ENCODE measurements around the gene DGKA.

DNA sequence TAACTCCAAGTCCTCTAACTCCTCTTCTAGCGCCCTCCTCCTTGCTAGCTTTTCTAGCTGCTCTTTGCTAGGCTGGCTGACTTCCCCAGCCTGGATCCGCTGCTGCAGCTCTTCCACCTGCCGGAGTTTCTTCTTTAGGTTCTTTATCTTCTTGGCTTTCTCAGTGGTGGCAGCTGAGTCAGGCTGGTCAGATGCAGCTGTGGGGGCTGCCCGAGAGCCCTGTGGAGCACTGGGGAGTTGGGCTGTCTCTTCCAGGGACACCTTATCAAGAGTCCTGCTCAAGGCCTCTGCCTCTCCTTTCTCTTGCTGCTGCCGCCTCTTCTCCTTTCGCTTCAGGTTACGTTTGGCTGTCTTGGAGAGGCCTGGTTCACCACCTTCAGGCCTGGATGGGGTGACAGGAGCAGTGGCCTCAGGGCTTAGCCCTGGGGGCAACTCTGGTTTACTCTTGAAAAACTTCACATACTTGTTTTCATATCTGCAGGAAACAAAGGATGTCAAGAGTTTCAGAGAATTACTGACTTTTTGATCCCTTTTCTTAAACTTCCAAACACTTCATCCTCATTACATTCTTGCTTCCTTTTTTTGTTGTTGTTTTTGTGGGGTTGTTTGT, 29.0 kb upstream of the DGKA start:
- TF ChIP-seq, protein P1, sequence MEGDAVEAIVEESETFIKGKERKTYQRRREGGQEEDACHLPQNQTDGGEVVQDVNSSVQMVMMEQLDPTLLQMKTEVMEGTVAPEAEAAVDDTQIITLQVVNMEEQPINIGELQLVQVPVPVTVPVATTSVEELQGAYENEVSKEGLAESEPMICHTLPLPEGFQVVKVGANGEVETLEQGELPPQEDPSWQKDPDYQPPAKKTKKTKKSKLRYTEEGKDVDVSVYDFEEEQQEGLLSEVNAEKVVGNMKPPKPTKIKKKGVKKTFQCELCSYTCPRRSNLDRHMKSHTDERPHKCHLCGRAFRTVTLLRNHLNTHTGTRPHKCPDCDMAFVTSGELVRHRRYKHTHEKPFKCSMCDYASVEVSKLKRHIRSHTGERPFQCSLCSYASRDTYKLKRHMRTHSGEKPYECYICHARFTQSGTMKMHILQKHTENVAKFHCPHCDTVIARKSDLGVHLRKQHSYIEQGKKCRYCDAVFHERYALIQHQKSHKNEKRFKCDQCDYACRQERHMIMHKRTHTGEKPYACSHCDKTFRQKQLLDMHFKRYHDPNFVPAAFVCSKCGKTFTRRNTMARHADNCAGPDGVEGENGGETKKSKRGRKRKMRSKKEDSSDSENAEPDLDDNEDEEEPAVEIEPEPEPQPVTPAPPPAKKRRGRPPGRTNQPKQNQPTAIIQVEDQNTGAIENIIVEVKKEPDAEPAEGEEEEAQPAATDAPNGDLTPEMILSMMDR (IDR thresholded peaks at IDR 0.05), result no peak
- TF ChIP-seq POLR2A (IDR thresholded peaks at IDR 0.05), result no peak
